GM19328 (cell line): ENCODE results near the gene GTF3C5.
"Not testable (repeated sequence)": the region's sequence is repeated elsewhere in the genome, so short reads cannot be mapped to it uniquely, and the experiment has no call there.

ENCODE experiments used
- ATAC-seq: cut with Tn5 transposase; IDR thresholded peaks from one replicate; pipeline ENCODE4 v1.9.1; 2021; ENCODE audit warnings: mild to moderate bottlenecking, moderate library complexity; ENCODE audit not compliant: unreplicated experiment

Gene GTF3C5

GRCh38 chr9:133087429-133088145 is 56.8 kb downstream of the GTF3C5 start:
- no peak for ATAC-seq

GRCh38 chr9:133088146-133088750 is 57.5 kb downstream of the GTF3C5 start:
- ATAC-seq: no peak

- ATAC-seq: no peak
Measured at GRCh38 chr9:133088756-133089155, 58.0 kb downstream of the GTF3C5 start.

GRCh38 chr9:133089271-133089671 is 58.5 kb downstream of the GTF3C5 start:
- no peak for ATAC-seq

GRCh38 chr9:133090187-133090586 is 59.4 kb downstream of the GTF3C5 start:
- ATAC-seq: no peak

DNA sequence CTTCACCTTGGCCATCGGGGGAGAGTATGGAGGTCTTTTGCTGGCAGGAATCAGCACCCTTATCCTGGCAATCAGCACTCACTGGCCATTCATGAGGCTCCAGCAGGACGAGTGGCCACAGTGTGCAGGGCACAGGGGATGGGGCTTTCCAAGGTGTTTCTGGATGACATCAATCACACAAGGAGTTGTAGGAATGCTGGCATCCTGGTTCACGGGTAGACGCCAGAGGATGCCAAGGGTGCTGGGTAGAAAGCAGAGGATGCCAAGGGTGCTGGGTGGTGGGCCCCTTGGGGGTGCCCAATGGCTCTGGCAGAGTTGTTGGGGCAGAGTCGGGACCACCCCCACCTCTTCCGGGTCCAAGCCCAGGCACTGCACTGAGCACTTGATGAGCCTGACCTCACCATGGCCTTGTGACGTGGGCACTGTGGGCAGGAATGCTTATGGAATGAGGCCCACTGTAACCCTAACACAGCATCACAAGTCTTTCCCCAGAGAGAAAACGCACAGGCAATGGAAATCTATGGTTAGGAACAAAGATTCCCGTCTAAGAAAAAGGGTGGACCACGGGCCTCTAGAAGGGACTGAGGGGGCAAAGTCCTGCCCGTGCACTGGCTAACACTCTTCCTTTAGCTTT is 60.1 kb downstream of the GTF3C5 start:
- no peak for ATAC-seq

DNA sequence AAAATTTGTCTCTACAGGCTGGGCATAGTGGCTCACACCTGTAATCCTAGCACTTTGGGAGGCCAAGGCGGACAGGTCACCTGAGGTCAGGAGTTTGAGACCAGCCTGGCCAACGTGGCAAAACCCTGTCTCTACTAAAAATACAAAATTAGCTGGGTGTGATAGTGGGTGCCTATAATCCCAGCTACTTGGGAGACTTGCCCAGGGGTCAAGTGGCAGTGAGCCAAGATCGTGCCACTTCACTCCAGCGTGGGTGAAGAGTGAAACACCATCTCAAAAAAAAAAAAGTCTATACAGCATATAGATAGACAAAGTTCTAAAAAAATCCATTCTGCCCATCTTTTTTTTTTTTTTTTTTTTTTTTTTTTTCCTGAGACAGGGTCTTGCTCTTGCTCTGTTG is 63.6 kb downstream of the GTF3C5 start:
- not testable (repeated sequence) for ATAC-seq

DNA sequence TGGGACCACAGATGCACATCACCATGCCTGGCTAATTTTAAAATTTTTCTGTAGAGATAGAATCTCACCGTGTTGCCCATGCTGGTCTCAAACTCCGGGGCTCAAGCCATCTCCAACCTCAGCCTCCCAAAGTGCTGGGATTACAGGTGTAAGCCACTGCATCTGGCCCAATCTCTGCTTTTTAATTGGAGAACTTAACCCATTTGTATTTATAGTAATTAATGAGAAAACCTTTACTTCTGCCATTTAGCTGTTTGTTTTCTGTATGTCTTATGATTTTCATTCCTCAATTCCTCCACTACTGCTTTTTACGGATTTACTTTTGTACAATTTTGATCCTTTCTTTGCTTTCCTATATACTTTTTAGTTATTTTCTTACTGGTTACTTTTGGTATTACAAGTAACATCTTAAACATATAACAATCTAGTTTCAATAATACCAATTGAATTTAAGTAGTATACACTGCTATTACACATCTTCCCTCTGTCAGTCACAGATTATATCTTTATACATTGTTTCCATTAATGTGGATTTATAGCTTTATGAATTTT is 64.1 kb downstream of the GTF3C5 start:
- ATAC-seq: no peak

GRCh38 chr9:133098104-133098754 is 67.4 kb downstream of the GTF3C5 start:
- ATAC-seq: no peak

GRCh38 chr9:133098871-133099270 is 68.1 kb downstream of the GTF3C5 start:
- no peak for ATAC-seq

DNA sequence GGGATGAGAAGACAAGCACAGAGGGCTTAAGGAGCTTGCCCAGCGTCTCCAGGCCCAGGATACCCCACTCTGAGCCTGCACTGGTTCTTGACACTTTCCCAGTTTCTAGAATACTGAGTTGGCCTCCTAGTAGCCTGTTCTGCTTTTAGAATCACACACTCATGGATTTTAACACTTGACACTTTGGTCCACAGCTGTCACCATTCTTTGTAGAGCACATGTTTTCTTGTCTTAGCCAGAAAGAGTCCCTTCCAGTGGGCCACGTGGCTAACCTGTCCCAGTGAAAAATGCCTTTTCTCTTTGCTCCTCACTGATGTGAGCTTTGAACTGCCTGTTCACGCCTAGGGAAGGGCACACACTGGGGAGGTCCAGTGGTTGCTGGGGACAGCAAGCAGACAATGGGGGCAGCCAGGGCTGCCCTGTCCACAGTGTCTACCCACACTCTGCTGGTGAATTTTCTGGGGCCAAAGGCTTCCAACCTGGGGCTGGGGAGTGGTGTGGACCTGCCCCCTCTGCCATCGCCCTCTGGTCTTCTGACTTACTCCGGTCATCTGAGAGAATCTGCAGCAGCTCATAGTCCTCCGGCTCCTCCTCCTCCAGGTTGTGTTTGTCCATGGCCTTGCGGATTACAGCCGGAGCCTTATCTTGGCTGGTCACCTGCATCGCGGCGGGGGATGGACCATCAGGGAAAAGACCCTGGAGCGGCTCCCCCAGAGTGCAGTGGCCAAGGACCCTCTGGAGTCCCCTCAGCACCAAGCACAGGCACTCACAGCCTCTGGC is 69.1 kb downstream of the GTF3C5 start:
- no peak for ATAC-seq

GRCh38 chr9:133100506-133101355 is 69.9 kb downstream of the GTF3C5 start:
- no peak for ATAC-seq

DNA sequence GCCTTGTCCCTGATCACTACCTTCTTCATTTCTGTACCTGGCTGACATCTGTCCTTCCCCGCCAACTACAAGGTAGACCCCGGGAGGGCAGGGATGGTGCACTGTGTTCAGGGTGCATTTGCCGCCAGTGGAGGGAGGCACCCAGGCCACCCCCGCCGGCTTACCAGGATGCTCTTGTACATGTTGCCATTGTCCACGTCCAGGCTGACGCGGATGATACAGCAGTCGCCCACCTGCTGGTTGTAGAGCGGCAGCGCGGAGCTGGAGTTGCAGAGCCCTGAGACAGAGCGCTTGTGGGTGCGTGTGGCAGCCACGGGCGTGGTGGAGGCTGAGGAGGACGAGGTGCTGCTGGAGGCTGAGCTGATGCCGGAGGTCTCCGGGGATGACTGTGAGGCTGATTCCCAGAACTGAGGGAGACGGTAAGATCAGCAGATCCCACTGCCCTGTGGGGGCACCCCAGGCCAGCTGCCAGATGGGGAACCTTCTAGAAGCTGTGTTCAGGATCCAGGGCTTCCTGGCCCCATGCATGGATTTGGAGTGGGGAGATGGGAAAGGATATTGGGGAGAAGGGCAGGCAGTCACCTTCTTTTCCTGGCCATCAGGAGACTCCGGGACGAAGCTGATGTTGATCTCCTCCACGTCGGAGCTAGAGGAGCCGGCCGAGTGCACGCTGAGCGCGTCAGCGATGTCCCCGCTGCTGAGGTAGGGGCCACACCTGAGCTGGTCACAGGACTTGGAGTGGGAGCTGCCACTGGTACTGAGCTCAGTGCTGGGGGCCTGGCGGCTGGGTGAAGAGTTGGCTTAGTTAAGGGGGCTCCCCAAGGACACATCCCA is 70.8 kb downstream of the GTF3C5 start:
- ATAC-seq: no peak

DNA sequence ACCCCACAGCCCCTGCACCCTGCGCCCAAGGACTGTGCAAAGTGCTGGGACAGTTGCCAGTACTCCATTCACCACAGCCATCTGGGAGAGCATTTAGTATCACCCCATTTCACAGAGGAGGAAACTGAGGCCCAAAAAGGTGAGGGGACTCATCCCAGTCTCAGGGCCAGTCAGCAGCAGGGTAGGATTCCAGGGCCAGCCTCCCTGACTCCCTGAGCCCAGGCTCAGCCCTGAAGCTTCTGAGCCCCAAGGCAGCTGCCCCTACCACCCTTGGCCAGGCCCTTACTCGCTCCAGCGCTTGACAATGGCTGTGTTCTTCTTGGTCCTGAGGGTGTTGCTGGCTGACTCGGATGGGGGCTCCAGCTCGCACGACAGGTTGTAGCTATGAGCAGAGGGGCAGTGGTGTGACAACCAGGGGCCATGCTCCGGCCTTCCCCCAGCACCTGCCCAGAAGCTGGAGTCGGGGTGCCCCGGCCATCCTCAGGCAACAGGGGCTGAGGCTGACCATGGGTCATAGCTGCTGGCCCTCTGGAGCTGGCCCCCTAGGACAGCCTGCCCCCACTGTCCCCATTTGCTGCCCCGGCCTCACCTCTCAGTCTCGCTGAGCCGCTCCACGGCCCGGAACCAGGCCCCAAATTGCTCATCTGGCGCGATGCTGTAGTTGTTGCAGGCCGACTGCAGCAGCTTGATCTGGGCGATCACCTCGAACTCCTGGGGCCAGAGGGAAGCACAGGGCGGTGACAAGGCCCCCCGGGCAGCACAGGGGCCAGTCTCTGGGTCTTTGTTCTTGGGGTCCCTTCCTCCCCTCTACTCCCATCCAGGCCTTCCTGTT is 71.6 kb downstream of the GTF3C5 start:
- ATAC-seq: no peak

GRCh38 chr9:133103183-133103986 is 72.6 kb downstream of the GTF3C5 start:
- no peak for ATAC-seq

DNA sequence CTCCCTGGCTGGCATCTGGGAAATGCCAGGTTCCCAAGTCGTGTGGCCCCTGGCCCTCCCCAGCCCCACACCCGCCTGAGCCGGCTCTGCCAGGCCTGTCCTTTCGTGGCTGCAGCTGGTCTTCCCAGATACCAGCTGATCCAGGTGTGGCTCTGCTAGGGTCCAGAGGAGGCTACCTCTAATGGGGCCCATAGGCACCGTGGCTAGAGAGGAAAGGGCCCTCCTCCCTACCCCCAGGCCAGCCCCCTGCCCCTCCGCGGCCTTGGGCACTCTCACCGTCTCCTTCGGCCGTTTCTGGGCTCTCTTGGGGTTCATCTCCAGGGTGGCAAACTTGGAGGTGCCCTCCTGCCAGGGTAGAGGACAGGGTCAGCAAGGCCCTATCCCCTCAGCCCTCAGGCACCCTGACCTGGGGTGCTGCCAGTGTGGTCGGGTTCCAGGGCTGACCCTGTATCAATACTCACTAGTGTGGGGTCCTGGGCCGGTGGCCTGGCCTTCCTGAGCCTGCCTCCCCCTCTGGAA is 73.2 kb downstream of the GTF3C5 start:
- no peak for ATAC-seq
